IPS-15b (cell line): ENCODE results near the gene DDX56.
"Not testable (repeated sequence)": the region's sequence is repeated elsewhere in the genome, so short reads cannot be mapped to it uniquely, and the experiment has no call there.

Source experiments
- H3K27me3 ChIP-seq: one replicate; pipeline ENCODE4 v1.6.1; 2013; ENCODE audit warnings: low read length; ENCODE audit not compliant: control insufficient read depth, insufficient read depth
- H3K36me3 ChIP-seq: one replicate; pipeline ENCODE4 v1.6.1; 2013; ENCODE audit warnings: low read length; ENCODE audit not compliant: control insufficient read depth, insufficient read depth
- H3K4me1 ChIP-seq: one replicate; pipeline ENCODE4 v1.6.1; 2013; ENCODE audit warnings: mild to moderate bottlenecking, low read length; ENCODE audit not compliant: control insufficient read depth, insufficient read depth
- H3K4me3 ChIP-seq: one replicate; pipeline ENCODE4 v1.5.1; 2013; ENCODE audit warnings: low read depth, low read length
- H3K9ac ChIP-seq: one replicate; pipeline ENCODE4 v1.6.1; 2013; ENCODE audit warnings: low read depth, mild to moderate bottlenecking, low read length
- H3K9me3 ChIP-seq: one replicate; pipeline ENCODE4 v1.6.1; 2013; ENCODE audit warnings: mild to moderate bottlenecking, low read length; ENCODE audit not compliant: control insufficient read depth, insufficient read depth

DDX56 gene

DNA sequence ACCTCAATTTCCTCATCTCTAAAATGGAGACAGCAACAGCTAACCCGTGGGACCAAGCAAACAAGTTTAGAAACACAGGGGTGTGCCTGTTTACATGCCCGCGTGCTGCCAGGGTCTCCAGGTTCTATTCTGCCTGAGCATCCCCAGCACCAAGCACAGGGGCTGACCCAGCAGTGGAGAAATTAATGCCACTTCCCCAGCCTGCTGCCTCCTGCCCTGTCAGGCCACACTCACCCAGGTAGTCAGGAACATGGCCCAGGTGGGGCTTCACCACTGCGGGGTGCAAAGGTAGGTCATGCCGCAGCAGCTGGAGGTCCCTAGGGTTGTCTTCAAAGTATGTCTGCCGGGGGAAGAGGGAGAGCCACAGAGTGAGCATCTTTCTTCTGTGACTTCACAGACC, 5.8 kb downstream of the DDX56 start:
- H3K4me3 ChIP-seq, result no peak overlapping the region
- peaks cover 1% of the 10 kb centered on the region for H3K4me1 ChIP-seq
- no peaks in the 10 kb centered on the region for H3K9me3 ChIP-seq
- H3K36me3 ChIP-seq, result peaks cover 74% of the 10 kb centered on the region
- H3K27me3 ChIP-seq, result no peaks in the 10 kb centered on the region
- no peak overlapping the region for H3K9ac ChIP-seq

GRCh38 chr7:44566680-44567079, 7.0 kb downstream of the DDX56 start:
- H3K9ac ChIP-seq, result no peak overlapping the region
- H3K4me1 ChIP-seq, result no peaks in the 10 kb centered on the region
- H3K4me3 ChIP-seq, result no peak overlapping the region
- H3K27me3 ChIP-seq, result no peaks in the 10 kb centered on the region
- H3K9me3 ChIP-seq, result no peaks in the 10 kb centered on the region
- peaks cover 63% of the 10 kb centered on the region for H3K36me3 ChIP-seq

DNA sequence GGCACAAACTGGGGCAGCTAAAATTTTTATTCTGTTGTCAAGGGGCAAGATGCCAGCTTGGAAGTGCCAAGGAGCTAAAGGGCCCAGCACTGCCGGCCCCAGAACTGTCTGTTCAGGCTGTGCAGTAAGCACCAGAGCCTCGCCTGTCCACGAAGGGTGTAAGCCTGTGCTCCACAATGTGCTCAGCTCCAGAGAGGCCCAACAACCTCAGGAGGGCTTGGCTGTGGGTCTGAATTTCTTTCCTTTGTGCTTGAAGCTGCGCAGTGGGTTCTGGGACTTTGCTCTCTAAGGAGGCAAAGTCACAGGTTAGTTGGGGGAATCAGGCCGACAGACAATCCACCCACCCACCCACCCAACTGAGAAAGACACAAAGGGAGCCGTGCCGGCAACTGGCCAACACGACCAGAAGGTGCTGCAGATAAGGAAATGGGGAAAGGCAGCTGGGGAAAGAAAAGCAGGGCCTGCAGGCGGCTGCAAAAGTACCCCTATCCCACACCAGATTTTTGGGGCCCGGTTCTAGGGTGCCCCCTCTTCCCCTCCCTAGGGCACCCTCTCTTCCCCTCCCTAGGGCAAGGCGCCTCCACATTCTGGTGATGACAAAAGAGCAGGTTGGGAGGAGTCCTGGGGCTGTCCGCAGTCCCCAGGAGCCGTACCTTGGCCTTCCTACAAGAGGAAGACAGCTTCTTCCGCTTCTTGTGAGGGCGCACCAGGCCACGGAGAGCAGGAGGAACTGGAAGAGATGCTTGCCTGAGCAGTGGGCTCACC, 7.7 kb downstream of the DDX56 start:
- Histone ChIP-seq H3K4me3 (no peak overlapping the region), H3K36me3 (peaks cover 60% of the 10 kb centered on the region), H3K27me3 (no peaks in the 10 kb centered on the region), H3K9me3 (no peaks in the 10 kb centered on the region), H3K4me1 (no peaks in the 10 kb centered on the region), H3K9ac (no peak overlapping the region)

DNA sequence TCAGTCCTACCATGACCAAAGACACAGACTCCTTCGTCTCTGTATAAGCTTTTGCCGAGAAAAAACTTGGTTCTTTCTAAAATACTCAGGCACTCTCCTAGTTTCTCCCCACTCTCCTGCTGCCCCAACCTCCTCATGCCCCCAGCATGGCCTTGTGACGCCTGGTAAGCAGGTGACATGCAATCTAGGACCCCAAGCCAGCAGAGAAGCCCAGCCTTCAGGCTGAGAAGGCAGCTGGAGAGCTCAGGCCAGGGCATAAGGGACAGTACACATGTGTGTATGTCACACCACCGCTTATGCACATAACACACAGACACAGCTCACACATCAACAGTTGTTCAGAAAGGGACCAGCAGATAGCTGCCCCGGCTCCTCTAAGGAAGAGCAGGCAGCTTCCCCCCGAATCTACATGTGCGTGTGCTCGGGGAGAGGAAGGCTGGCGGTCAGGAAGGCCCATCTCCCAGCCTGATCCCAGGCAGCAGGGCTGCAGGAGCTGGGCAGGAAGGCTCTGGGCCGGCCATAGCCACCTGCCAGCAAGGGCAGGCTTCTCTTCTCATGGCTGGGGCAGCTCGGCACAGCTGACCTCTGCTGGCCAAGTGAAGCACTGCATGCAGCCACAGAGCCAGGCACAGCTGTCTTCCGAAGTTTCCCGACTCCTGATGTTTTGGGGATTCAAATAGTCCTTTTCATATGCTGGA, 8.5 kb downstream of the DDX56 start:
- Histone ChIP-seq H3K27me3 (no peaks in the 10 kb centered on the region), H3K36me3 (peaks cover 54% of the 10 kb centered on the region), H3K4me3 (no peak overlapping the region), H3K9ac (no peak overlapping the region), H3K9me3 (no peaks in the 10 kb centered on the region), H3K4me1 (no peaks in the 10 kb centered on the region)

DNA sequence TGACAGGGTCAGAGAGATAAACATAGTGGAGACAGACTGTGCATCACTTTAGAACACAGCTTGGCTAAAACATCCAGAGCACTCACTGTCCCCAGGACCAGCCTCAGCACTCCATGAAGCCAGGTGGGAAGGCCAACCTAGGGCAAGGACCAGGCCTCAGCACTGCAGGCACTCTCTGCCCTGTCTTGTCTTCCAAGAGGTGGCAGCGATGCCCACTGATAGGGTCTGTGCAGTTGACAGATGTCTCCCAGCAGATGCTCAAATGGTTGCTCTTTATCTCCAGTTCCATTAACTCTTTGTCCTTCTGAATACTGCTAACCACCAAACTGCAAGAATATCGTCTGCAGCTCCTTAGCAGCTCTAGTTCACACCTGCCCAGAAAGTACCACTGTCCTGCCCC, 9.1 kb downstream of the DDX56 start:
- H3K4me3 ChIP-seq, result no peak overlapping the region
- H3K9me3 ChIP-seq, result no peaks in the 10 kb centered on the region
- H3K36me3 ChIP-seq, result peaks cover 48% of the 10 kb centered on the region
- no peak overlapping the region for H3K9ac ChIP-seq
- H3K4me1 ChIP-seq, result no peaks in the 10 kb centered on the region
- no peaks in the 10 kb centered on the region for H3K27me3 ChIP-seq

DNA sequence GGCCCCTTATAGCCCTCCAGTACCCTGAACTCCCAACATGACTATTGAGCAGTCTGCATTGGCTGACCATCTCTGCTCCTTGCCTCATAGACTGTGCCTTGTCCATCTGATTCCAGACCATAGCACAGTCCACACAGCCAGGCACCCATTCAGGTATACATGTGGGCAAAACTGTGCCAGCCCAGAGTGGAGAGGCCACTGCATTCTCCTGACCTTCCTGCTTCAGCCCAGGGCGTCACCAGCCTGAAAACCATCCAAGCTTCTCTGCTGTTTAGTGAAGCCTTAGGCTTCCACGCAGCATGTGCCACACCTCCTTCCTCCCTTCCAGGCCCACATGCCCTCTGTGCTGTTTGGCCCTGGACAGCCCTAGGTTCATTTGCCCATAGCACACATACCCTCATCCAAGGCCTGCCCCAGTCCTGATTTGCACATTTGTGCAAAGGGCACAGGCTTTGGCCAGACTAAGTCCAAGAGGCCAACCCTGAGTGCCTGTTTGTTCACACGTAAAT, 10.5 kb downstream of the DDX56 start:
- H3K4me3 ChIP-seq, result no peak overlapping the region
- no peaks in the 10 kb centered on the region for H3K27me3 ChIP-seq
- H3K9ac ChIP-seq, result no peak overlapping the region
- peaks cover 34% of the 10 kb centered on the region for H3K36me3 ChIP-seq
- no peaks in the 10 kb centered on the region for H3K9me3 ChIP-seq
- H3K4me1 ChIP-seq, result no peaks in the 10 kb centered on the region

DNA sequence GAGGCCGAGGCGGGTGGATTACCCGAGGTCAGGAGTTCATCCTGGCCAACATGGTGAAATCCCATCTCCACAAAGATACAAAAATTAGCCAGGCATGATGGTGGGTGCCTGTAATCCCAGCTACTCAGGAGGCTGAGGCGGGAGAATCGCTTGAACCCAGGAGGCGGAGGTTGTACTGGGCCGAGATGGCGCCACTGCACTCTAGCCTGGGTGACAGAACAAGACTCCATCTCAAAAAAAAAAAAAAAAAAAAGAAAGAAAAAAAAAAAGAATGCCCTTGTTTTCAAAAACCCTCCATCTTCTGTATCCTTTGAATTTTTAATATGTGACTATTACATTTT, 11.1 kb downstream of the DDX56 start:
- H3K4me3 ChIP-seq, H3K9ac ChIP-seq, H3K9me3 ChIP-seq, H3K4me1 ChIP-seq, H3K27me3 ChIP-seq: not testable (repeated sequence)
- H3K36me3 ChIP-seq, result peaks cover 28% of the 10 kb centered on the region

DNA sequence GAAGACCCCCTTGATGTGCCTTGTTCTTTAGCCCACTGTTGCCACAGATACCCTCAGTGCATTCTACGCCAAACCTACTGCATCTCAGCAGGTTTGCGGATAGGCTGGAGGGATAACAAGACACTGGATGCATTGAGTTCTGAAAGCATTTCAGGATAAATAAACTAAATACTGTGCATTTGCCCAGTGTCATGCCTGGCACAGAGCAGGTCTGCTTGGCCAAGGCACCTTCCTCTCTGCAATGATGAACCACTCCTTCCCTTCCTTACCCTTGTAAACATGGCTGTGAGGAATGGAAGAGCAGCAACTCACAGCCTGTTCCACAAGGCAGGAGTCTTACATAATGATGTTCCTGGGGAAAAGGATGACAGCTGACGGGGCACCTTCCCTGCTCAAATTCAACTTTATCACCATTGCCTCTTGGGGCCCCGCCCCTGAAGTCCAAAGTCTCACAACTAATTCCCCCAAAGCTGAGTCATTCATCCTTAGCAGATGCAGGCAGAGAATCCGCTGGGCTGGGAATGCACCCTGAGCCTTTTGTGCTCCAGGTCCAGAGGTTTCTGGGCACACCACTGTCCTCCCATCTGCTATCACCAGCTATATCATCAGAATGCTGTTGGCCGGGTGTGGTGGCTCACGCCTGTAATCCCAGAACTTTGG, 11.6 kb downstream of the DDX56 start:
- Histone ChIP-seq H3K4me1 (no peaks in the 10 kb centered on the region), H3K36me3 (peaks cover 24% of the 10 kb centered on the region), H3K27me3 (no peaks in the 10 kb centered on the region), H3K9me3 (no peaks in the 10 kb centered on the region), H3K9ac (no peak overlapping the region), H3K4me3 (no peak overlapping the region)

GRCh38 chr7:44561481-44561880, 12.2 kb downstream of the DDX56 start:
- Histone ChIP-seq H3K4me3 (no peak overlapping the region), H3K36me3 (peaks cover 20% of the 10 kb centered on the region), H3K9me3 (no peaks in the 10 kb centered on the region), H3K27me3 (no peaks in the 10 kb centered on the region), H3K9ac (no peak overlapping the region), H3K4me1 (no peaks in the 10 kb centered on the region)

GRCh38 chr7:44559485-44559884, 14.2 kb downstream of the DDX56 start:
- no peaks in the 10 kb centered on the region for H3K27me3 ChIP-seq
- H3K9ac ChIP-seq, result no peak overlapping the region
- no peaks in the 10 kb centered on the region for H3K4me1 ChIP-seq
- H3K4me3 ChIP-seq, result no peak overlapping the region
- no peaks in the 10 kb centered on the region for H3K9me3 ChIP-seq
- H3K36me3 ChIP-seq, result peaks cover 5% of the 10 kb centered on the region

DNA sequence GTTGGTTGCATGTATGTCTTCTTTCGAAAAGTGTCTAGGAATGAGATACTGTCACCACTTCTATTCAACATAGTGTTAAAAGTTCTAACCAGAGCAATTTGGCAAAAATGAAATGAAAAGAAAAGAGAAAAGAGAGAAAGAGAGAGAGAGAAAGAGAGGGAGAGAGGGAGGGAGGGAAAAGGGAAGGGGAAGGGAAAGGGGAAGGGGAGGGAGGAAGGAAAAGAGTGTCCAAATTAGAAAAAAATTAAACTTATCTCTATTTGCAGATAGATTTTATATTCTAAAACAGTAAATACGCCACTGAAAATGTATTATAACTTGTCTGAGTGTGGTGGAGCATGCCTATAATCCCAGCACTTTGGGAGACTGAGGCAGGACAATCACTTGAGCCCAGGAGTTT, 16.2 kb downstream of the DDX56 start:
- Histone ChIP-seq H3K36me3 (no peaks in the 10 kb centered on the region), H3K9me3 (no peaks in the 10 kb centered on the region), H3K4me1 (no peaks in the 10 kb centered on the region), H3K4me3 (no peak overlapping the region), H3K9ac (no peak overlapping the region), H3K27me3 (no peaks in the 10 kb centered on the region)

GRCh38 chr7:44555350-44555749, 18.4 kb downstream of the DDX56 start:
- Histone ChIP-seq H3K9ac (no peak overlapping the region), H3K27me3 (no peaks in the 10 kb centered on the region), H3K4me1 (no peaks in the 10 kb centered on the region), H3K36me3 (no peaks in the 10 kb centered on the region), H3K9me3 (no peaks in the 10 kb centered on the region), H3K4me3 (no peak overlapping the region)
